ENCODE measurements around the gene TMOD2. TPM values are rescaled to one million over a fixed set of nuclear protein-coding genes. Genes with fewer than 3 reads are reported as not detected.

TMOD2 gene
- total RNA-seq, 1 donor from 2014 or later: 16.1 TPM

DNA sequence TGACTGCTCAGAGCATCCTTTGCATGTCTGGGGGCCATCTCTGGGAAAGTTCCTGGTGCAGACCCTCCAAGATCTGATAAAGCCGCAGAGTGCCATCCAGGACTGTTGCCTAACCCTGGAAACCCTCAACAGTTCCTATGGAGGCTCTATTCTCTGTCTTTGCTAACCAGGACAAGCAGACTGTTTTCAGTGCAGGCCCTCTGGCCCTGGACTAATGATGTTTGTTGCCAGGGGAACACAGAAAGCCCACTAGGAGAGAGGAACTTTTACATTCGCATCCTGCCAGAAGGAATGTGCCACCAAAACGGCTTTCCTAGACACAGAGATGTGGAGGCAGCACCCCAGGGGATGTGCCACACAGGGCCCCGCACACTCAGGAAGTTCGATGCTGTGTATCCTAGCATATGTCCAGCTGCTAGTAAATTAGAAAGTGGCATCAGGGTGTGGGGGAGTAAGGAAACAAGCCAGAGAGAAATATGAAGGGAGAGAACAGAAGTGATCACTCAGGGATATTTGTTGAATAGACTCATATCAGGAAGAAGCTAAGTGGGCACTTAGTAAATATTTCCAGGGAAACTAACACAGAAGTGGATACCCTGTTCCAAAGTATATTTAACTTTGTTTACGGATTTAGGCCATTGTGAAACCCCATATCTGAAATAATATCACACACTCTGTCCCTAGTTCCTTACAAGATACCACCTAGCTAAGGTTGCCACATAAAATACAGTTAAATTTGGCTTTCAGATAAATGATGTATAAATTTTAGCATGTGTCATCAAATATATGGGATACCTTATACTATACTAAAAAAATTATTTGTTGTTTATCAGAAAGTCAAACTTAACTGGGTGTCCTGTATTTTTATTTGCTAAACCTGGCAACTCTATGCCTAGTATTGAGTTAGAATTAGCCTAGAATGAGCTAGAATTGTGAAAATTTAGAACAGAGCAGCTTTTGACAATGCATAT, 48.2 kb downstream of the TMOD2 start:
- TF ChIP-seq, protein P1, sequence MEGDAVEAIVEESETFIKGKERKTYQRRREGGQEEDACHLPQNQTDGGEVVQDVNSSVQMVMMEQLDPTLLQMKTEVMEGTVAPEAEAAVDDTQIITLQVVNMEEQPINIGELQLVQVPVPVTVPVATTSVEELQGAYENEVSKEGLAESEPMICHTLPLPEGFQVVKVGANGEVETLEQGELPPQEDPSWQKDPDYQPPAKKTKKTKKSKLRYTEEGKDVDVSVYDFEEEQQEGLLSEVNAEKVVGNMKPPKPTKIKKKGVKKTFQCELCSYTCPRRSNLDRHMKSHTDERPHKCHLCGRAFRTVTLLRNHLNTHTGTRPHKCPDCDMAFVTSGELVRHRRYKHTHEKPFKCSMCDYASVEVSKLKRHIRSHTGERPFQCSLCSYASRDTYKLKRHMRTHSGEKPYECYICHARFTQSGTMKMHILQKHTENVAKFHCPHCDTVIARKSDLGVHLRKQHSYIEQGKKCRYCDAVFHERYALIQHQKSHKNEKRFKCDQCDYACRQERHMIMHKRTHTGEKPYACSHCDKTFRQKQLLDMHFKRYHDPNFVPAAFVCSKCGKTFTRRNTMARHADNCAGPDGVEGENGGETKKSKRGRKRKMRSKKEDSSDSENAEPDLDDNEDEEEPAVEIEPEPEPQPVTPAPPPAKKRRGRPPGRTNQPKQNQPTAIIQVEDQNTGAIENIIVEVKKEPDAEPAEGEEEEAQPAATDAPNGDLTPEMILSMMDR (IDR thresholded peaks at IDR 0.05): no peak
- ATAC-seq (peak; percentile 52), DNase-seq (no peak)
- Histone ChIP-seq H3K4me3 (no peak overlapping the region), H3K27ac (no peak overlapping the region), H3K27me3 (no peaks in the 10 kb centered on the region), H3K36me3 (peaks cover 10% of the 10 kb centered on the region), H3K4me1 (no peaks in the 10 kb centered on the region), H3K9me3 (no peaks in the 10 kb centered on the region)
- intact Hi-C loops (cut with DNase I): no loop called here

DNA sequence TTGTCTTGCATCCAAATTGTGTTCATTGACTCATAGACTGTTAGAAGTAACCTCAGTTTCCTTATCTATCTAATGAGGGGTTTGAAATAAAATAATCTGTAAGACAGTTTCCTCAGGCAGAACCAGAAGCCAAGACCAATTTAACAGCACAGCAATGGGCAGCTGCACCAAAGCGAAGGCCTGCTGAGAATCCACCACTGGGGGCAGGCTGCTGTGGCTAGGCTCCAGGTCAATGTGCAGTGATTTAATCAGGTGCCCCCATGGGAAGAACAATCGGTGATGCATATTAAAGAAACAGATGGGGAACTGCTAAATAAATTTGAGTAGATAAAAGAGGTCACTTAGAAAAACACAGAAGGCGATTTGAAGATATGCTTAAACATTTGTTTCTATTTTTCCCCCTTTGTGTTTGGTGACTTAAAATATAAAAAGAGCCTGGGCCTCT, 50.0 kb downstream of the TMOD2 start:
- Histone ChIP-seq H3K4me1 (no peaks in the 10 kb centered on the region), H3K4me3 (no peak overlapping the region), H3K27me3 (no peaks in the 10 kb centered on the region), H3K27ac (no peak overlapping the region), H3K36me3 (peaks cover 10% of the 10 kb centered on the region), H3K9me3 (no peaks in the 10 kb centered on the region)
- DNase-seq (no peak), ATAC-seq (peak; percentile 41)
- intact Hi-C loops (cut with DNase I): no loop called here
- TF ChIP-seq, protein P1 (IDR thresholded peaks at IDR 0.05): peak; percentile 40

DNA sequence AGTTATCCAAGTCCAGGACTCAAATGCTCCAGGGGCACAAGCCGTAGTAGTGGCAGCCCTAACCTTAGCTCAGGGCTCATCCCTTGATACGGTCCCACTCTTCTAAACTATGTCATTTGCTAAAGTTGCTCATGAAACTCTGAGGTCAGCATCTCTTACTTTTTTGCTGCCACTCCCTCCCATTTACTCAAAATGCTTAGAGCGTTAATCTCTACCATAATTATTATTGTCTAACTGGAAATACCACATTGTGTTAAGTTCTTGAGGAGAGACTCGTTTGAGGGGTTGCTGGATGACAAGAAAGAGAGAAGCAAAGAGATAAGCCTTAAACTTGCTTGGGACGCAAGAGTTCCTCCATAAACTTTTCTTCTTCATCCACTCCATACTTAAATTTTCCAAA, 51.2 kb downstream of the TMOD2 start:
- intact Hi-C loops (cut with DNase I): no loop called here
- H3K27me3 ChIP-seq: no peaks in the 10 kb centered on the region
- TF ChIP-seq, protein P1 (IDR thresholded peaks at IDR 0.05): no peak
- DNase-seq (no peak), ATAC-seq (no peak)
- H3K4me3 ChIP-seq: no peak overlapping the region
- no peak overlapping the region for H3K27ac ChIP-seq
- H3K9me3 ChIP-seq: no peaks in the 10 kb centered on the region
- H3K36me3 ChIP-seq: peaks cover 10% of the 10 kb centered on the region
- H3K4me1 ChIP-seq: no peaks in the 10 kb centered on the region

DNA sequence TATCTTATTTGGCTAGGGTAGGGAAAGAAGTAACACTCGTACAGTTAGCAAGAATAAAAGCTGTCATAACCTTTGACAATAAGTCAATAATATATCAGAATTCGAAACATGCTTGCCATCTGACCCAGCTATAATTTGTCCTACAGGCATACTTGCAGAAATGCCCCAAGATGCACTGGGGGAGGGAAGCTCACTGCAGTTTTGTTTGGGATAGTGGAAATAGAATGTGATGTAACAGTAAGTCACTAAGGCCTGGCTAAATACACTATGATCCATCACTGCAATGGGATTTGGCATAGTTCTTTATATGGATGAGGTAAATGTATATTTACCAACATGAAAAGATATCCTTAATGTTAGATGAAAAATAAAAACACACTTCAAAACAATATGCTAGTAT, 52.6 kb downstream of the TMOD2 start:
- Histone ChIP-seq H3K27ac (no peak overlapping the region), H3K4me1 (no peaks in the 10 kb centered on the region), H3K27me3 (no peaks in the 10 kb centered on the region), H3K36me3 (peaks cover 15% of the 10 kb centered on the region), H3K4me3 (no peak overlapping the region), H3K9me3 (no peaks in the 10 kb centered on the region)
- intact Hi-C loops (cut with DNase I): no loop called here
- ATAC-seq: no peak
- TF ChIP-seq, protein P1 (IDR thresholded peaks at IDR 0.05): no peak
- DNase-seq: no peak

DNA sequence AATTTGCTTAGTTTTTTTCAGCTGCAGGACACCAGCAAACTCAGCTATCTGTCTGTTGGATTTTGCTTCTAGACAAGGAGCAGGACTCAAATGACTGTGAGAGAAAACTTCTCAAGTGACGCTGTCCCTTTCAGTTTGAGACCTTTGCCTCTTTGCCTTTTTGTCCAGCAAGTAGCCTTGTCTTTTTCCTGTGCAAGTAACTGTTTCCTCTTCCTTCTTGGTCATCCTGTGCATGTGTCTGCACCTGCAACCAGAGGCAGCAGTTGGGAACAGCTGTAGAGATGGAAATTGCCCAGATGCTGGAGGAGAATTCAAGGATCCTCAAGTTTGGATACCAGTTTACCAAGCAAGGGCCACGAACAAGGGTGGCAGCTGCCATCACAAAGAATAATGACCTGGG, 54.7 kb downstream of the TMOD2 start:
- H3K36me3 ChIP-seq: peaks cover 6% of the 10 kb centered on the region
- no peaks in the 10 kb centered on the region for H3K27me3 ChIP-seq
- no peak for DNase-seq
- intact Hi-C loops (cut with DNase I): no loop called here
- H3K27ac ChIP-seq: no peak overlapping the region
- no peak for ATAC-seq
- no peak overlapping the region for H3K4me3 ChIP-seq
- TF ChIP-seq, protein P1 (IDR thresholded peaks at IDR 0.05): no peak
- no peaks in the 10 kb centered on the region for H3K9me3 ChIP-seq
- H3K4me1 ChIP-seq: no peaks in the 10 kb centered on the region

Data from upper lobe of right lung (tissue), 1 donor.